Stimulated activated CD4-positive, alpha-beta T cell treated with anti-CD3 and anti-CD28 coated beads, TNF-alpha, amount 100 ng/mL, for 1 hour (primary cell): Measurements from ENCODE around the gene ANKRD27.
A peak's percentile ranks its signal among the peaks of the same experiment; 100 is the strongest.

Source experiments
- DNase-seq, 3 donors: peaks; one replicate each; pipeline ENCODE4 v3.0.0-alpha.2; 2020; ENCODE audit warnings: low read depth in 3 of 3, low spot score in 1 of 3

The ANKRD27 gene

DNA sequence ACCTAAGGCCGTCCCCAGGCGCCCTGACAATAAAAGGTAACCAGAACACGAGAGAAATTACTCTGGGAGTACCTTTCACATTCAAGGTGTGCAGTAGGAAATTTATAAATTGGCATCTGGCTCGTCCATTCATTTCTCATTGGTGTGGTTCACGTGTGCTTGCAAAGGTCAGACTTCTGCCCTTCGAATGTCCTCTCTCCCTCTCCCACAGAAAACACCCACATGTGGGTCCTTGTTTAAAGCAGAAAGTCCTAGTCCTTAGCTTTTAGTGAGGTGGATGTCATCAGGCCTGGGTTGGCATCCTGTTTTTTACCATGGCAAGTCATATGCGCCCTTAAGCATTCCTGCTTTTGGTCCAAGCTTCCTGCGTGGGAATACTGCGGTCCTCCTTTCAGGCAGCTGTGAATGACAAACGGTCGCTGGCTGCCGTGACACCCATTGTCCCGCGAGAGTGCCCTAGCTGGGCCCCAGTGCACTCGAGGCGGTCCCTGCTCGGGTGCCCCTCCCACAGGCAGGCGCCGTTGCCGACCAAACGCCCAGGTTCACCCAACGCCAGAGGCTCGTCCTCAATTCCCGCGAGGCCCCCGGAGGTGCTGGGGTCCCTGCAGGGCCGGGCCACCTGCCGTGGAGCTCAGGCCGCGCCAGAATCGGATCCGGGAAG, 16.4 kb upstream of the ANKRD27 start, which contains the start of gene NUDT19:
Gene NUDT19, plus strand, starts transcription at position 531 of the 661 bp plus-strand sequence. CDS start 140 bp downstream, outside the sequence.
- peak; percentile 32 to 69 (median 43) for DNase-seq

GRCh38 chr19:32688311-32688710, 13.3 kb upstream of the ANKRD27 start:
- DNase-seq: no peak

GRCh38 chr19:32687681-32688080, 12.7 kb upstream of the ANKRD27 start:
- DNase-seq: no peak

- DNase-seq: no peak
Measured at GRCh38 chr19:32686847-32687475, 12.0 kb upstream of the ANKRD27 start.

DNA sequence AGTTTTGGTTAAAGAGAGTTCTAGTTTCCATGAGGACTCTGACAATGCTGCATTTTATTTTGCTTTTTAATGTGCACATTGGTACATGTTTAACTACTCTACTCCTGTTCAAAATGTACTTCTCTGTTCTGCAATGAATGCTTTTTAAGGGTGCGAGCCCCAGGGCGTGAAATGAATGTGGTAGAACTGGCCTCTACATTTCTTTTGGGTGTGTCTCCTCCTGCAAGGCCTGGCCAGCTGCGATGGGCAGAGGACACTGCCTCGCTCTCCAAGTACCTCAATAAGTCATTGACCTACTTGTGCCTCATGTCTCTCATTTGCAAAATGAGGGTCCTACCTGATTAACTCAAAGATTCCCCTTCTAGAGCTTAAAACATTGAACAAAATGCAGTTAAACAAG, 7.3 kb upstream of the ANKRD27 start:
- DNase-seq: no peak

DNA sequence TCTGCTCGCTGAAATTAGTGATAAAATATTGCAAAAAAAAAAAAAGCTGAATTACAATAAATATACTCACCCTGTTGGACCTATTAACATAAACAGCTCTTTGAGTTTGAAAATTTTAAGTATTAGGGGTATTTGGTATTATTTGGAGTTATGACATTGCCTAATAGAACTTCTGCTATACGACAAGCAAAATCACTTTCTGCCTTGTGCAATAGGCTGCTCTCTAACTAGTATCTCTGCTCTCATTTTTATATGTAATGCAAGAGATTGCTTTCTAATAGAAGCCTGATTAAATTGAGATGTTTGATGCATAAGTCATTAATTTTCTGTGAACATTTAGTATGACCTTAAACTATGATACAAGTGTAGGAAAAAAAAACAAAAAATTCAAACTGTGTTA, 6.0 kb upstream of the ANKRD27 start:
- no peak for DNase-seq

- DNase-seq: no peak
Measured at GRCh38 chr19:32677657-32678056, 2.7 kb upstream of the ANKRD27 start.

GRCh38 chr19:32676895-32677359, 1.9 kb upstream of the ANKRD27 start:
- DNase-seq: no peak

DNA sequence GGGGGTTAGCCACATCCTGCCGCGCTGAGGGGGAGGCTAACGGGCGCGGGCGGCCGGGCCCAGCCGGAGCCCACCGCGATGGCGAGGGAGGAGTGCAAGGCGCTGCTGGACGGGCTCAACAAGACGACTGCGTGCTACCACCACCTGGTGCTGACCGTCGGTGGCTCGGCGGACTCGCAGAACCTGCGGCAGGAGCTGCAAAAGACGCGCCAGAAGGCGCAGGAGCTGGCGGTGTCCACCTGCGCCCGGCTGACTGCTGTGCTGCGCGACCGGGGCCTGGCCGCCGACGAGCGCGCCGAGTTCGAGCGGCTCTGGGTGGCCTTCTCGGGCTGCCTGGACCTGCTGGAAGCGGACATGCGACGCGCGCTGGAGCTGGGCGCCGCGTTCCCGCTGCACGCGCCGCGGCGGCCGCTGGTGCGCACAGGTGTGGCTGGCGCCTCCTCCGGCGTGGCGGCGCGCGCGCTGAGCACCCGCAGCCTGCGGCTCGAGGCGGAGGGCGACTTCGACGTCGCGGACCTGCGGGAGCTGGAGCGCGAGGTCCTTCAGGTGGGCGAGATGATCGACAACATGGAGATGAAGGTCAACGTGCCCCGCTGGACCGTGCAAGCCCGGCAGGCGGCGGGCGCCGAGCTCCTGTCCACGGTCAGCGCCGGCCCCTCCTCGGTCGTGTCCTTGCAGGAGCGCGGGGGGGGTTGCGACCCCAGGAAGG, 1.4 kb upstream of the ANKRD27 start:
- DNase-seq: peak in 1 of 3 donors; percentile 8

DNA sequence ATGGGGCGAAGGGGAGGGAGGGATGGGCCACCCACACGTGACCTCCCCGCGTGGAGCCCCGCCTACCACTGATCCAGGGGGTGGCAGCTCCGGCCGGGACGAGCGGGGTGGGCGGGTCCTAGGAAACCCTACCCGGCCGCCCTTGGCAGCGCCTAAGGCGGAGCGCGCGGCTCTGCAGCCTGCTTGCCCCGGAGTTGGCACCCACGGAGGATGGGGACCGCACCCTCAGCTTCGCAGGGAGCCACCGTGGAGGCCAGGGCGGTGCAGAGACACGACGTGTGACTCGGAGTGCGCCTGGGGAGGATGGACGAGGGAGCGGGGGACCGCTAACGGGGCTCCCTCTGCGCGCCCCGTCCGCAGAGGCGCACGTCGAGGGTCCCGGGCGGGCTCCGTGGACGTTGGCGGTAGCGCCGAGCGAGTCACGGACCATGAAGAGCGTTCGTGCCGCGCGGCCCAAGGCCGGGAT, 773 bp upstream of the ANKRD27 start, which contains the start of gene RGS9BP:
Gene RGS9BP, plus strand, starts transcription at position 129 of the 466 bp plus-strand sequence. CDS start 416 bp downstream, outside the sequence.
- DNase-seq: peak; percentile 22 to 39 (median 30)

DNA sequence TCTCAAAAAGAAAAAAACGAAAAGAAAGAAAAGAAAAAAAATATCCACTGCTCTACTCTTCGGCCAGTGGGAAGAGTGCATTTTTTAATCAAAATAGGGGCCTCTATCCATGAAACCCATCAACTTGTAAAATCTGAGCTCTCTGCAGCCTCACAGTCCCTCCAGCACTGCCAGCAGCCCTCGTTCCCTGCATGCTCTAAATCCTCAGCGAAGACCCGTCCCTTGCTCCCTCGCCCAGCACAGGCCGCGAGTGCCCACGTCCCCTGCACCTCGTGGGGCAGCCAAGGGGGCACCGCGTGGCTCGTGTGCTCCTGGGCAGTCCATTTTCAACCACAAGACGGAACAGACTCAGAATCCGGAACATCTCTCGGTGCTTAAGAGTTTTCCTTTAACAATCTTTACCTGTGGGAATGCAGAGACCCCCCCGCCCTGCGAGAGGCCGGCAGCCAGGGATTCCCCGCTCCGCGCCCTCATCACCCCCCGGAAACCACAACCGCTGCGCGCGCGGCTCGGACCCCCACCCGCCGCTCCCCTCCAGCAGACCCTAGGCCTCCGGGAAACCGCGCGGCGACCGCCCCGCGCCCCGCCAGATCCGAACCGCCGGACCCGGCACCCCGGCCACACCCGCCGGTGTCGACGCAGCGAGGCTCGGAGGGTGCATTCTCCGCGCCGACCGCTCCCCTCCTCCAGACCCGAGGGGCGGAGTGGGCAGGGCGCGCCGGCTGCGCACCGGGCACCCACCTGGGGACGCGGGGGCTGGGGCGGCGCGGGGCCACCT, 638 bp downstream of the ANKRD27 start:
- DNase-seq: no peak

- no peak for DNase-seq
Measured at GRCh38 chr19:32673573-32673972, 1.4 kb downstream of the ANKRD27 start.

- no peak for DNase-seq
Measured at GRCh38 chr19:32672841-32673240, 2.1 kb downstream of the ANKRD27 start.

- DNase-seq: no peak
Measured at GRCh38 chr19:32671883-32672593, 2.9 kb downstream of the ANKRD27 start.

DNA sequence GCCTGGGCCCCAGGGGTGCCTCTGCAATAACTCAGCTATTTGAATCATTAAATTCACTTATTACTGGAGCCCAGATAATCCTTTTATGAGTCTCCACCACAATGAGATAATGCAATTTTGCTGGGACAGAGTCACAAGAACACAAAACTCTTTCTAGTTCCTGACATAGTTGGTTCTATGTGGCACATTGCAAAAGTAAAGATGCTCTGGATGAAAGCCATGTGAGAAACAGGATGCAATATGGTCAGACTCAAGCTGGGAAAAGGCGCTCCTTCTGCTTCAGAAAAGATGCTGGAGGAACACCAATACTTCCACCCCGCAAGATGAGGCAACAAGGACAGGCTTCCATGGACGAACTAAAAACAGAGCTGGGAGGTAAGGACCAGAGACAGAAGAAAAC, 5.7 kb downstream of the ANKRD27 start:
- no peak for DNase-seq

- DNase-seq: no peak
Measured at GRCh38 chr19:32666084-32666483, 8.9 kb downstream of the ANKRD27 start.

DNA sequence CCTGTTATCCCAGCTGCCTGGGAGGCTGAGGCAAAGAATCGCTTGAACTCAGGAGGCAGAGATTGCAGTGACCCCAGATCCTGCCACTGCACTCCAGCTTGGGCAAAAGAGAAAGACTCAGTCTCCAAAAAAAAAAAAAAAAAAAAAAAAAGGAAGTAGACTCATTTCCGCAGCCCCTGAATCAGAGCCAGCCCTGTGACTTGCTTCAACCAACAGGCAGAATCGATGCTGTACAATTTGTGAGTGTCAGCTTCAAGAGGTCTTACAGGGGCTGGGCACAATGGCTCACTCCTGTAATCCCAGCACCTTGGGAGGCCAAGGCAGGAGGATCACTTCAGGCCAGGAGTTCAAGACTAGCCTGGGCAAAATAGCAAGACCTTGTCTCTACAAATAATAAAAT, 12.8 kb downstream of the ANKRD27 start:
- DNase-seq: no peak

DNA sequence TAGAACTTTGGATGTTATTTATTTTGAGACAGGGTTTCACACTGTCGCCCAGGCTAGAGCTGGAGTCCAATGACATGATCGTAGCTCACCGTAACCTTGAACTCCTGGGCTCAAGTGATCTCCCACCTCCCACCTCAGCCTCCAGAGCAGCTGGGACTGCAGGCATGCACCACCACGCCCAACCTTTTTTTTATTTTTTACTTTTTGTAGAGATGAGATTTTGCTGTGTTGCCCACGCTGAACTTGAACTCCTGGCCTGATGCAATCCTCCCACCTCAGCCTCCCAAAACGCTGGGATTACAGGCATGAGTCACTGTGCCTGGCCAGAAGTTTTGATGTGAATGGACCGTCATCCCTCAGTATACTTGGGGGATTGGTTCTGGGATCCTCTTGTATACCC, 13.7 kb downstream of the ANKRD27 start:
- no peak for DNase-seq

- no peak for DNase-seq
Measured at GRCh38 chr19:32658527-32658926, 16.5 kb downstream of the ANKRD27 start.

DNA sequence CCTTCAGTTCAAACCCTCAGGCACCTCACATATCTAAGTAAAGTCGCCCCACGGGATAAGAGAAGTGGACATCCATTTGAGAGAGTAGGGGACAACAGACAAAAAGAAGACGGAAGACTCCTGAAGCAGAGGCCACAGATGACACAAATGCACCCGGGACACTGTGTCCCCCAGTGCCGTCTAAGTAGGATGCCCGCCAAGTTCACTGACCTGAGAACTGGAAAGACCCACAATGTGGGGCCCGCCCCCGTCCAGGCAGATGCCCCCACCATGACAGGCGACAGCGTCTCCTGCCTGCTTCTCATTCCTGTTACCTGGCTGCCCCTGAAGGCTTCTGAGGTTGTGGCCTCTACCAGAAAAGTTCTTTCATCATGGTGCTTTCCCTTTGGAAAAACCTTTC, 16.9 kb downstream of the ANKRD27 start:
- no peak for DNase-seq
